ENCODE data around the gene ARHGEF28. TPM values are rescaled to one million over a fixed set of nuclear protein-coding genes. Genes with fewer than 3 reads are reported as not detected.

Gene ARHGEF28
- total and polyA plus RNA-seq, 2 of the 13 experiments (the other 11 are each of a cell fraction or from before 2014, with no cell fraction given): 17.4 to 34.1 TPM

DNA sequence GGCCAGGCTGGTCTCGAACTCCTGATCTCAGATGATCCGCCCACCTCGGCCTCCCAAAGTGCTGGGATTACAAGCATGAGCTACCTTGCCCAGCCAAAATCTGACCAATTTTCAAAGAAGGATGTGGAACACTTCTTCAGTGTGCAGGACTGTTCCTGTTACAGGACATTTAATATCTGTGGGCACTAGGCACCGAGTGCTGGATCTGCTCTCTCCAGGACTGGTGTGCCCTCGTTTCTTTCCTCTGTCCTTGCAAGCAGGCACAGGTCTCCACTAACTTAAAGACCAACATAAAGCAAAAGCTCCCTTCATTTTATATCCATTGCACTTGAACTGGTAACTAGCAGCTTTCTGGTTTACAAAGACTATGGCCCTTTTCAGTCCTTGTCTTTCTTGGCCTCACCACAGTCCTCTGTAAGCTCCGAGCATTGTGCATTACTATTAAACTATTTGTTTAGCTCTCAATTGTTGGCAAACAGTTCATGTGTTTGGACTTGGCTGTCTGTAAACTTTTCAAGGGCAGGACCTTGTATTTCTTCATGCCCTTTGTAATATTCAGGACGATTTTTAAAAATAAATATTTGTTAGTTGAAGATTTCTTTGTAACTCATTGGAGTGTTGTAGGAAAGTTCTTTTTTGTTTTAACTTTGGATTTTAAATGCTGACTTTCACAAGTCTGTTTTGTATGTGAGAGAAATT lies 37.3 kb downstream of the ARHGEF28 start:
- Histone ChIP-seq H2AFZ (ENCODE audit: low read length) (no peak overlapping the region), H4K20me1 (ENCODE audit: insufficient read depth, low read length) (no peaks in the 10 kb centered on the region), H3K4me1 (ENCODE audit: insufficient read depth, low read length) (peaks cover 53% of the 10 kb centered on the region), H3K4me2 (ENCODE audit: low read depth, low read length) (peak overlapping the region; percentile 75), H3K4me3 (replicated peaks in 1 of 3; ENCODE audit: insufficient read depth in 1 of 3, low read depth in 2 of 3, low read length in 3 of 3) (peak overlapping the region; percentile 16 to 44 (median 23); a peak in 4 of 6 replicates), H3K9me3 (ENCODE audit: low read length) (no peaks in the 10 kb centered on the region), H3K9ac (ENCODE audit: insufficient read depth, low read depth, low read length) (peak overlapping the region; percentile 23; the same call in 1 of the 2 replicates), H3K27me3 (ENCODE audit: control insufficient read depth in 1 of 2, insufficient read depth in 2 of 2, low read length in 2 of 2) (no peaks in the 10 kb centered on the region), H3K36me3 (replicated peaks in 1 of 2; ENCODE audit: control insufficient read depth in 1 of 2, insufficient read depth in 2 of 2, low read length in 2 of 2) (no peaks in the 10 kb centered on the region; a peak in 1 of 5 replicates), H3K27ac (ENCODE audit: extremely low read length, insufficient read depth, low read length) (peak overlapping the region; percentile 65), H3K79me2 (ENCODE audit: insufficient read depth, low read length) (peaks cover 33% of the 10 kb centered on the region)
- DNase-seq (ENCODE audit: low spot score): peak; percentile 73
- intact Hi-C loops (cut with micrococcal nuclease; ENCODE audit: unreplicated experiment): loop anchor here (5.0 kb wide), 1 partner anchor 36 kb away; the partner anchor contains the start of gene ARHGEF28
- POLR2A ChIA-PET: interaction anchor here (0.9 to 1.9 kb wide), 8 partner anchors 9 to 66 kb away, joined by 3 to 30 read pairs (median 6); partner anchors contain the start of gene ARHGEF28
- in situ Hi-C loops (cut with HindIII; ENCODE audit: extremely low pct_ligation_motif_present, low pct_unique_long_range_greater_than_20kb): no loop called here
- peak; percentile 95 for ATAC-seq
- TSS peak; percentile 53 for BruUV-seq (replicated peaks)
- CTCF ChIA-PET (ENCODE audit: low intra/inter-chr PET ratio, low total read pairs): interaction anchor here (0.5 kb wide), 1 partner anchor 44 kb away, joined by 3 read pairs; no protein-coding TSS in a partner anchor
- peak; percentile 32 for FAIRE-seq
- 42% methylated on average over 7 of the region's 7 CpGs for WGBS (ENCODE audit: low lambda C conversion rate)
- TF ChIP-seq NR2F2 (IDR thresholded peaks at IDR 0.05; ENCODE audit: borderline replicate concordance, low read depth) (0 out of 2 replicates have a peak, but pooled peaks have one; percentile 52), ZNF790 (CRISPR knock-in tag; IDR thresholded peaks at IDR 0.05; ENCODE audit: borderline replicate concordance) (no peak), CCAR2 (optimal IDR thresholded peaks at IDR 0.05; ENCODE audit: low read depth, low read length) (no peak), ZNF33B (CRISPR knock-in tag; IDR thresholded peaks at IDR 0.05) (no peak), SKI (IDR thresholded peaks at IDR 0.05; ENCODE audit: partially characterized antibody) (no peak), ZBTB7B (CRISPR knock-in tag; IDR thresholded peaks at IDR 0.05) (no peak), KLF16 (CRISPR knock-in tag; IDR thresholded peaks at IDR 0.05) (0 out of 4 replicates have a peak, but pooled peaks of 1 of the 2 experiments have one; percentile 11), SOX5 (CRISPR knock-in tag; IDR thresholded peaks at IDR 0.05; ENCODE audit: borderline replicate concordance) (peak; percentile 64; the same call in 1 of the 2 replicates), TBL1XR1 (IDR thresholded peaks at IDR 0.05; ENCODE audit: borderline replicate concordance, low read length, partially characterized antibody) (peak; percentile 35), NCOA2 (CRISPR knock-in tag; IDR thresholded peaks at IDR 0.05) (0 out of 2 replicates have a peak, but pooled peaks have one; percentile 53), FOXA3 (CRISPR knock-in tag; IDR thresholded peaks at IDR 0.05) (peak; percentile 62; the same call in 1 of the 2 replicates)
- TF ChIP-seq, protein P1, sequence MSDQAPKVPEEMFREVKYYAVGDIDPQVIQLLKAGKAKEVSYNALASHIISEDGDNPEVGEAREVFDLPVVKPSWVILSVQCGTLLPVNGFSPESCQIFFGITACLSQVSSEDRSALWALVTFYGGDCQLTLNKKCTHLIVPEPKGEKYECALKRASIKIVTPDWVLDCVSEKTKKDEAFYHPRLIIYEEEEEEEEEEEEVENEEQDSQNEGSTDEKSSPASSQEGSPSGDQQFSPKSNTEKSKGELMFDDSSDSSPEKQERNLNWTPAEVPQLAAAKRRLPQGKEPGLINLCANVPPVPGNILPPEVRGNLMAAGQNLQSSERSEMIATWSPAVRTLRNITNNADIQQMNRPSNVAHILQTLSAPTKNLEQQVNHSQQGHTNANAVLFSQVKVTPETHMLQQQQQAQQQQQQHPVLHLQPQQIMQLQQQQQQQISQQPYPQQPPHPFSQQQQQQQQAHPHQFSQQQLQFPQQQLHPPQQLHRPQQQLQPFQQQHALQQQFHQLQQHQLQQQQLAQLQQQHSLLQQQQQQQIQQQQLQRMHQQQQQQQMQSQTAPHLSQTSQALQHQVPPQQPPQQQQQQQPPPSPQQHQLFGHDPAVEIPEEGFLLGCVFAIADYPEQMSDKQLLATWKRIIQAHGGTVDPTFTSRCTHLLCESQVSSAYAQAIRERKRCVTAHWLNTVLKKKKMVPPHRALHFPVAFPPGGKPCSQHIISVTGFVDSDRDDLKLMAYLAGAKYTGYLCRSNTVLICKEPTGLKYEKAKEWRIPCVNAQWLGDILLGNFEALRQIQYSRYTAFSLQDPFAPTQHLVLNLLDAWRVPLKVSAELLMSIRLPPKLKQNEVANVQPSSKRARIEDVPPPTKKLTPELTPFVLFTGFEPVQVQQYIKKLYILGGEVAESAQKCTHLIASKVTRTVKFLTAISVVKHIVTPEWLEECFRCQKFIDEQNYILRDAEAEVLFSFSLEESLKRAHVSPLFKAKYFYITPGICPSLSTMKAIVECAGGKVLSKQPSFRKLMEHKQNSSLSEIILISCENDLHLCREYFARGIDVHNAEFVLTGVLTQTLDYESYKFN (CRISPR knock-in tag; conservative IDR thresholded peaks at IDR 0.05): peak; percentile 67
- TF ChIP-seq, protein P2, sequence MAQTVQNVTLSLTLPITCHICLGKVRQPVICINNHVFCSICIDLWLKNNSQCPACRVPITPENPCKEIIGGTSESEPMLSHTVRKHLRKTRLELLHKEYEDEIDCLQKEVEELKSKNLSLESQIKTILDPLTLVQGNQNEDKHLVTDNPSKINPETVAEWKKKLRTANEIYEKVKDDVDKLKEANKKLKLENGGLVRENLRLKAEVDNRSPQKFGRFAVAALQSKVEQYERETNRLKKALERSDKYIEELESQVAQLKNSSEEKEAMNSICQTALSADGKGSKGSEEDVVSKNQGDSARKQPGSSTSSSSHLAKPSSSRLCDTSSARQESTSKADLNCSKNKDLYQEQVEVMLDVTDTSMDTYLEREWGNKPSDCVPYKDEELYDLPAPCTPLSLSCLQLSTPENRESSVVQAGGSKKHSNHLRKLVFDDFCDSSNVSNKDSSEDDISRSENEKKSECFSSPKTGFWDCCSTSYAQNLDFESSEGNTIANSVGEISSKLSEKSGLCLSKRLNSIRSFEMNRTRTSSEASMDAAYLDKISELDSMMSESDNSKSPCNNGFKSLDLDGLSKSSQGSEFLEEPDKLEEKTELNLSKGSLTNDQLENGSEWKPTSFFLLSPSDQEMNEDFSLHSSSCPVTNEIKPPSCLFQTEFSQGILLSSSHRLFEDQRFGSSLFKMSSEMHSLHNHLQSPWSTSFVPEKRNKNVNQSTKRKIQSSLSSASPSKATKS (CRISPR knock-in tag; IDR thresholded peaks at IDR 0.05): no peak
- TF ChIP-seq, protein P3, sequence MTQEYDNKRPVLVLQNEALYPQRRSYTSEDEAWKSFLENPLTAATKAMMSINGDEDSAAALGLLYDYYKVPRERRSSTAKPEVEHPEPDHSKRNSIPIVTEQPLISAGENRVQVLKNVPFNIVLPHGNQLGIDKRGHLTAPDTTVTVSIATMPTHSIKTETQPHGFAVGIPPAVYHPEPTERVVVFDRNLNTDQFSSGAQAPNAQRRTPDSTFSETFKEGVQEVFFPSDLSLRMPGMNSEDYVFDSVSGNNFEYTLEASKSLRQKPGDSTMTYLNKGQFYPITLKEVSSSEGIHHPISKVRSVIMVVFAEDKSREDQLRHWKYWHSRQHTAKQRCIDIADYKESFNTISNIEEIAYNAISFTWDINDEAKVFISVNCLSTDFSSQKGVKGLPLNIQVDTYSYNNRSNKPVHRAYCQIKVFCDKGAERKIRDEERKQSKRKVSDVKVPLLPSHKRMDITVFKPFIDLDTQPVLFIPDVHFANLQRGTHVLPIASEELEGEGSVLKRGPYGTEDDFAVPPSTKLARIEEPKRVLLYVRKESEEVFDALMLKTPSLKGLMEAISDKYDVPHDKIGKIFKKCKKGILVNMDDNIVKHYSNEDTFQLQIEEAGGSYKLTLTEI (CRISPR knock-in tag; conservative IDR thresholded peaks at IDR 0.05): no peak
- TF ChIP-seq, protein P4, sequence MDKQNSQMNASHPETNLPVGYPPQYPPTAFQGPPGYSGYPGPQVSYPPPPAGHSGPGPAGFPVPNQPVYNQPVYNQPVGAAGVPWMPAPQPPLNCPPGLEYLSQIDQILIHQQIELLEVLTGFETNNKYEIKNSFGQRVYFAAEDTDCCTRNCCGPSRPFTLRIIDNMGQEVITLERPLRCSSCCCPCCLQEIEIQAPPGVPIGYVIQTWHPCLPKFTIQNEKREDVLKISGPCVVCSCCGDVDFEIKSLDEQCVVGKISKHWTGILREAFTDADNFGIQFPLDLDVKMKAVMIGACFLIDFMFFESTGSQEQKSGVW (CRISPR knock-in tag; IDR thresholded peaks at IDR 0.05; ENCODE audit: borderline replicate concordance): no peak
